Measurements from ENCODE around the gene LYRM9.
"Not testable (repeated sequence)": the region's sequence is repeated elsewhere in the genome, so short reads cannot be mapped to it uniquely, and the experiment has no call there.

The LYRM9 gene

GRCh38 chr17:27872776-27873175, 20.4 kb downstream of the LYRM9 start:
- DNase-seq, result no peak

- no peak for DNase-seq
Observed at GRCh38 chr17:27871407-27871806, 21.8 kb downstream of the LYRM9 start.

GRCh38 chr17:27870345-27870744, 22.8 kb downstream of the LYRM9 start:
- DNase-seq, result no peak

GRCh38 chr17:27868565-27868964, 24.6 kb downstream of the LYRM9 start:
- DNase-seq, result no peak

- no peak for DNase-seq
Observed at GRCh38 chr17:27862840-27863239, 30.3 kb downstream of the LYRM9 start.

- DNase-seq, result no peak
Observed at GRCh38 chr17:27862004-27862403, 31.2 kb downstream of the LYRM9 start.

- DNase-seq, result no peak
Observed at GRCh38 chr17:27860971-27861664, 32.0 kb downstream of the LYRM9 start.

- no peak for DNase-seq
Observed at GRCh38 chr17:27858621-27859305, 34.4 kb downstream of the LYRM9 start.

- no peak for DNase-seq
Observed at GRCh38 chr17:27856676-27857432, 36.3 kb downstream of the LYRM9 start.

- no peak for DNase-seq
Observed at GRCh38 chr17:27855454-27855853, 37.7 kb downstream of the LYRM9 start.

GRCh38 chr17:27854163-27854562, 39.0 kb downstream of the LYRM9 start:
- no peak for DNase-seq

- DNase-seq, result no peak
Observed at GRCh38 chr17:27853091-27853490, 40.1 kb downstream of the LYRM9 start.

- DNase-seq, result no peak
Observed at GRCh38 chr17:27849474-27850185, 43.5 kb downstream of the LYRM9 start.

- no peak for DNase-seq
Observed at GRCh38 chr17:27848931-27849330, 44.2 kb downstream of the LYRM9 start.

GRCh38 chr17:27846808-27847307, 46.3 kb downstream of the LYRM9 start:
- not testable (repeated sequence) for DNase-seq

GRCh38 chr17:27846042-27846655, 47.0 kb downstream of the LYRM9 start:
- DNase-seq, result no peak

- DNase-seq, result no peak
Observed at GRCh38 chr17:27845264-27846041, 47.7 kb downstream of the LYRM9 start.

GRCh38 chr17:27840688-27841087, 52.5 kb downstream of the LYRM9 start:
- no peak for DNase-seq

GRCh38 chr17:27840406-27840678, 52.8 kb downstream of the LYRM9 start:
- not testable (repeated sequence) for DNase-seq

GRCh38 chr17:27839571-27840405, 53.4 kb downstream of the LYRM9 start:
- not testable (repeated sequence) for DNase-seq

- not testable (repeated sequence) for DNase-seq
Observed at GRCh38 chr17:27838607-27839006, 54.6 kb downstream of the LYRM9 start.

Measured in SW 1271 (cell line).